ENCODE measurements around the gene LRSAM1. TPM values are rescaled to one million over a fixed set of nuclear protein-coding genes. Genes with fewer than 3 reads are reported as not detected.

LRSAM1 gene
- total RNA-seq, 1 experiment from 2014 or later: 25.8 TPM

DNA sequence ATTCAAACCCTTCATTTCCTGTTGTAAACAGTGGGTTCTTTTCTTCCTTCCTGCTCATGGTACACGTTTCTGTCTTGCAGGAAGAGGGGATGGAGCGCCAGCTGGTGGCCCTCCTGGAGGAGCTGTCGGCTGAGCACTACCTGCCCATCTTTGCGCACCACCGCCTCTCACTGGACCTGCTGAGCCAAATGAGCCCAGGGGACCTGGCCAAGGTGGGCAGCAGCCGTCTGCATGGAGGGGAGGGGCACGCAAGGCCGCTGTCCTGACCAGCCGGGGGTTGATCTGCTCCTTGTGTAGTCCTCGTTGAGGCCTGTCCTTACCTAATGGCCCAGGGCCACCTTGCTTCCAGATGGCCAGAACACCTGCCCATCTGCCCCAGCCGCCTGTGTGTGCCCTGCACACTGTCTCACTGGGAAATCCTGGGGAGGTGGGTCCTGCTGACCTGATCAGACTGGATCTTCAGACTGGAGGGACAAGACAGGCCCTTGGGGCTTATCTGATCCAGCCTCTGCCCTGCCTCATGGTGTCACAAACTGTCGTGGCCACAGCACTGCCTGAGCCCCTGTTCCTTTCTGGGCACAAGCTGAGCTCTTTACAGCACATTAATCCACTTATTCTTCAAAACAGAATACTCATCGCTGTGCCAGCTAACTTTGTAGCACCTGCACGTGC is 44.7 kb downstream of the LRSAM1 start:
- TF ChIP-seq, protein P1, sequence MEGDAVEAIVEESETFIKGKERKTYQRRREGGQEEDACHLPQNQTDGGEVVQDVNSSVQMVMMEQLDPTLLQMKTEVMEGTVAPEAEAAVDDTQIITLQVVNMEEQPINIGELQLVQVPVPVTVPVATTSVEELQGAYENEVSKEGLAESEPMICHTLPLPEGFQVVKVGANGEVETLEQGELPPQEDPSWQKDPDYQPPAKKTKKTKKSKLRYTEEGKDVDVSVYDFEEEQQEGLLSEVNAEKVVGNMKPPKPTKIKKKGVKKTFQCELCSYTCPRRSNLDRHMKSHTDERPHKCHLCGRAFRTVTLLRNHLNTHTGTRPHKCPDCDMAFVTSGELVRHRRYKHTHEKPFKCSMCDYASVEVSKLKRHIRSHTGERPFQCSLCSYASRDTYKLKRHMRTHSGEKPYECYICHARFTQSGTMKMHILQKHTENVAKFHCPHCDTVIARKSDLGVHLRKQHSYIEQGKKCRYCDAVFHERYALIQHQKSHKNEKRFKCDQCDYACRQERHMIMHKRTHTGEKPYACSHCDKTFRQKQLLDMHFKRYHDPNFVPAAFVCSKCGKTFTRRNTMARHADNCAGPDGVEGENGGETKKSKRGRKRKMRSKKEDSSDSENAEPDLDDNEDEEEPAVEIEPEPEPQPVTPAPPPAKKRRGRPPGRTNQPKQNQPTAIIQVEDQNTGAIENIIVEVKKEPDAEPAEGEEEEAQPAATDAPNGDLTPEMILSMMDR (IDR thresholded peaks at IDR 0.05; ENCODE audit: insufficient read depth in 1 of 2, low read depth in 1 of 2, low read length in 1 of 2, severe bottlenecking in 1 of 2, unreplicated experiment in 1 of 2): no peak
- Mint-ChIP-seq H3K9me3 (ENCODE audit: unreplicated experiment) (no peaks in the 10 kb centered on the region), H3K27me3 (ENCODE audit: insufficient read depth, unreplicated experiment) (no peaks in the 10 kb centered on the region), H3K4me3 (ENCODE audit: unreplicated experiment) (no peak overlapping the region), H3K4me1 (ENCODE audit: low read depth, unreplicated experiment) (no peaks in the 10 kb centered on the region), H3K36me3 (ENCODE audit: insufficient read depth, unreplicated experiment) (peaks cover 21% of the 10 kb centered on the region), H3K27ac (ENCODE audit: unreplicated experiment) (no peak overlapping the region)
- H3K4me3 ChIP-seq (ENCODE audit: low read depth, low read length): no peak overlapping the region
- ChIA-PET CTCF (no interaction called here), POLR2A (no interaction called here)
- no peaks in the 10 kb centered on the region for H3K9me3 ChIP-seq
- no TSS peak for BruUV-seq (replicated peaks)
- no peak for DNase-seq
- no peaks in the 10 kb centered on the region for H3K4me1 ChIP-seq
- H3K27me3 ChIP-seq (replicated peaks; ENCODE audit: control insufficient read depth, insufficient read depth, low read length): no peaks in the 10 kb centered on the region
- intact Hi-C loops (cut with micrococcal nuclease; ENCODE audit: unreplicated experiment): no loop called here
- H3K36me3 ChIP-seq (ENCODE audit: control insufficient read depth, insufficient read depth, low read length): no peaks in the 10 kb centered on the region; the same call in none of the 2 replicates

DNA sequence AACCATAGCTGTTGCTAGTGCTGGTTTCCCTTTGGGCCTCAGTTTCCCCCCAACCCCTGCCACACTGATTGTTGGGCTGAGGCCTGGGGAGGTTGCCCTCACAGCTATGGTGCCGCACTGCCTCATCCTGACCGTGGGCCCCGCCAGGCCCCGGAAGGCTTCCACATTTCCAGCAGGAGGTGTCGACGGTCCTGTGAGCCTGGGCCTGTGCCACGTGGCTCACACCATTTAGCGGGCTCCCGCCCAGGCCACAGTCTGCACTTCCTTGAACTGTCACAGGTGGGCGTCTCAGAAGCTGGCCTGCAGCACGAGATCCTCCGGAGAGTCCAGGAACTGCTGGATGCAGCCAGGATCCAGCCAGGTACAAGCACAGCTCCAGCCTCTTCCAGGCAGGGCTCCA is 45.7 kb downstream of the LRSAM1 start:
- TF ChIP-seq, protein P1 (IDR thresholded peaks at IDR 0.05; ENCODE audit: insufficient read depth in 1 of 2, low read depth in 1 of 2, low read length in 1 of 2, severe bottlenecking in 1 of 2, unreplicated experiment in 1 of 2): no peak
- H3K27ac Mint-ChIP-seq (ENCODE audit: unreplicated experiment): no peak overlapping the region
- H3K36me3 Mint-ChIP-seq (ENCODE audit: insufficient read depth, unreplicated experiment): peaks cover 30% of the 10 kb centered on the region
- no TSS peak for BruUV-seq (replicated peaks)
- ChIA-PET POLR2A (no interaction called here), CTCF (no interaction called here)
- no peaks in the 10 kb centered on the region for H3K27me3 ChIP-seq (replicated peaks; ENCODE audit: control insufficient read depth, insufficient read depth, low read length)
- no peaks in the 10 kb centered on the region for H3K27me3 Mint-ChIP-seq (ENCODE audit: insufficient read depth, unreplicated experiment)
- intact Hi-C loops (cut with micrococcal nuclease; ENCODE audit: unreplicated experiment): no loop called here
- no peaks in the 10 kb centered on the region for H3K4me1 Mint-ChIP-seq (ENCODE audit: low read depth, unreplicated experiment)
- H3K4me1 ChIP-seq: no peaks in the 10 kb centered on the region
- no peak for DNase-seq
- no peak overlapping the region for H3K4me3 ChIP-seq (ENCODE audit: low read depth, low read length)
- no peaks in the 10 kb centered on the region for H3K9me3 ChIP-seq
- H3K36me3 ChIP-seq (ENCODE audit: control insufficient read depth, insufficient read depth, low read length): no peaks in the 10 kb centered on the region; the same call in none of the 2 replicates
- H3K4me3 Mint-ChIP-seq (ENCODE audit: unreplicated experiment): no peak overlapping the region
- H3K9me3 Mint-ChIP-seq (ENCODE audit: unreplicated experiment): no peaks in the 10 kb centered on the region

DNA sequence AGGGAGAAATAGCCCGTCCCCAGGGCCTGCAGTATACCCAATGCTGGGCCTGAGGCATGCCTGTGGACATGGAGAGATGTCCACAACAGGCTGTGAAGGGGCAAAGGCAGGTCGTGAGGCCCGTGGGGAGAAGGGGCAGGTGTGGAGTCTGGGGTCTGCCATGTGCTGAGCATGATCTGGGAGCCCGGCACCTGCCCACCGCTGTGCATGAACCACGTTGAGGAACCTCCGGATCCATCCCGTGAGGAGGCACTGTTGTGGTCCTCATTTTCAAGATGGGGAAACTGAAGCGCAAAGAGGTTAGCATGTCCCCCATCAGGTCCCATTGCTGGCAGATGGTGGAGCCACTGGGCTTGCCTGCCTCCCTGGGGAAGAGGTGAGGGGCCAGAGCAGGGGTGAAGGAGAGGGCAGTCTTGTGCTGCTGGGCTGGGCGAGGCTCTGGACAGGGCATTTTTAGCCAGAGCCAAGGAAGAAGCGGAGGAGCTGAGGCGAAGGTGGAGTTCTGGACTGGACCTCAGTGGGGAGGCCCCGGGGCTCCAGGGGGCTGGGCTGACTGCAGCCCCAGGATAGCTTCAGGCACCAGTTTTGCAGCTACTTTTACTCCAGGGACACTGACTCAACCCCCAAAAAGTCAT is 46.5 kb downstream of the LRSAM1 start:
- no peaks in the 10 kb centered on the region for H3K27me3 Mint-ChIP-seq (ENCODE audit: insufficient read depth, unreplicated experiment)
- no TSS peak for BruUV-seq (replicated peaks)
- peaks cover 36% of the 10 kb centered on the region for H3K36me3 Mint-ChIP-seq (ENCODE audit: insufficient read depth, unreplicated experiment)

More for the DNA sequence above, 46.5 kb downstream of the LRSAM1 start:
- ChIA-PET POLR2A (no interaction called here), CTCF (no interaction called here)
- TF ChIP-seq, protein P1 (IDR thresholded peaks at IDR 0.05; ENCODE audit: insufficient read depth in 1 of 2, low read depth in 1 of 2, low read length in 1 of 2, severe bottlenecking in 1 of 2, unreplicated experiment in 1 of 2): no peak
- H3K4me3 ChIP-seq (ENCODE audit: low read depth, low read length): no peak overlapping the region
- Mint-ChIP-seq H3K9me3 (ENCODE audit: unreplicated experiment) (no peaks in the 10 kb centered on the region), H3K4me3 (ENCODE audit: unreplicated experiment) (no peak overlapping the region), H3K27ac (ENCODE audit: unreplicated experiment) (no peak overlapping the region), H3K4me1 (ENCODE audit: low read depth, unreplicated experiment) (no peaks in the 10 kb centered on the region)
- intact Hi-C loops (cut with micrococcal nuclease; ENCODE audit: unreplicated experiment): no loop called here
- no peak for DNase-seq
- H3K9me3 ChIP-seq: no peaks in the 10 kb centered on the region
- no peaks in the 10 kb centered on the region for H3K4me1 ChIP-seq
- no peaks in the 10 kb centered on the region for H3K27me3 ChIP-seq (replicated peaks; ENCODE audit: control insufficient read depth, insufficient read depth, low read length)
- H3K36me3 ChIP-seq (ENCODE audit: control insufficient read depth, insufficient read depth, low read length): no peaks in the 10 kb centered on the region; the same call in 1 of the 2 replicates

Measured in Caco-2 (cell line).